GM18873 (cell line): ENCODE data around the gene SGMS1.
"Not testable (repeated sequence)": the region's sequence is repeated elsewhere in the genome, so short reads cannot be mapped to it uniquely, and the experiment has no call there.

Experiments
- ATAC-seq: cut with Tn5 transposase; IDR thresholded peaks from one replicate; pipeline ENCODE4 v1.9.1; 2021; ENCODE audit warnings: mild to moderate bottlenecking, moderate library complexity, moderate number of reproducible peaks; ENCODE audit not compliant: unreplicated experiment, low FRiP score

The SGMS1 gene

DNA sequence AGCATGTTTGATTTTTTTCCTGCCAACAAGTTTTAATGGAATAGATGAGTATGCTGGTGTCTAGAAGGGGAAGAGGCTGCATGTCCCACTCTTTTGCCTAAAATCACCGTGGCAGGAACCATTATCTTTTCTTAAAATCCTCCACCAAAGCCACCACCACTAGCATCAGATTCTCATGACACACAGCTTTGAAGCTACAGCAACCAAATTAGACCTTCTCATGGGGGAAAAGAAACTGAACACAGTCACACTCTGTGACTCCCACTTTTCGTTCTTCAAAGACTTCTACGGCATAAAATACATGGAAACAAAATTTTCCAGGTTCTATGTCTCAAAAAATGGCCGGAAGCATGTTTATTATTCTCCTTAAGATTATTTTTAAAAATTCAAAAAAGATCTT, 81.8 kb downstream of the SGMS1 start:
- no peak for ATAC-seq

DNA sequence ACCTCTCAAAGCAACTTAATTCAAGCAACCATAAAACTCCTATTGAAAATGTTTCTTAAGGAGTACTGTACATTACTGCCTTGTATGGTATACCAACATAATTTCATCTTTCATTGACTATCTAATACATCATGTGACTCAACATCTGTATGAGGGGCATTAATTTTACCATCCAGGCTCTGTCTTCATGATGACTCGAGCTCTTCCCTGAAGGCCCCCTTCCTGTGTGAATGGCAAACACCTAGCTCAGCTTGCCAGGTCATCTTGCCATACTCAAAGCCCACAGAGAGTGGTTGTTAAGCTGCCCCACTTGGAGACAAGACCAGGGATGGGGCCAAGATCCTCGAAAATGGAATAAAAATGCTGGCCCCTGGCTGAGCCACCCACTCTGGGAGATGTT, 82.4 kb downstream of the SGMS1 start:
- no peak for ATAC-seq

DNA sequence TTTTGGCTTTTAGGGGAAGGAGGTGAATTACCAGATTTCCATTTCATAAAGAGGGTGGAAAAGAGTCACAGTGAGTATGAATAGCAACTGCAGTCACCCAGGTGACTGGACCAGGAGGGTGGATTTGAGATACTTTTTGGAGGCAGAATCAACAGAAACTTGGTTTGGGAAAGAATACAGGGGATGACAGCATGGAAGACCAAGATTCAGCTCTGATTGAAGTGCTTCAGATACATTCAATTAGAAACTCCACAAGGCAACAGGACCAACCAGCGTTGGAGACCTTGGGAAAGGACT, 83.0 kb downstream of the SGMS1 start:
- no peak for ATAC-seq

DNA sequence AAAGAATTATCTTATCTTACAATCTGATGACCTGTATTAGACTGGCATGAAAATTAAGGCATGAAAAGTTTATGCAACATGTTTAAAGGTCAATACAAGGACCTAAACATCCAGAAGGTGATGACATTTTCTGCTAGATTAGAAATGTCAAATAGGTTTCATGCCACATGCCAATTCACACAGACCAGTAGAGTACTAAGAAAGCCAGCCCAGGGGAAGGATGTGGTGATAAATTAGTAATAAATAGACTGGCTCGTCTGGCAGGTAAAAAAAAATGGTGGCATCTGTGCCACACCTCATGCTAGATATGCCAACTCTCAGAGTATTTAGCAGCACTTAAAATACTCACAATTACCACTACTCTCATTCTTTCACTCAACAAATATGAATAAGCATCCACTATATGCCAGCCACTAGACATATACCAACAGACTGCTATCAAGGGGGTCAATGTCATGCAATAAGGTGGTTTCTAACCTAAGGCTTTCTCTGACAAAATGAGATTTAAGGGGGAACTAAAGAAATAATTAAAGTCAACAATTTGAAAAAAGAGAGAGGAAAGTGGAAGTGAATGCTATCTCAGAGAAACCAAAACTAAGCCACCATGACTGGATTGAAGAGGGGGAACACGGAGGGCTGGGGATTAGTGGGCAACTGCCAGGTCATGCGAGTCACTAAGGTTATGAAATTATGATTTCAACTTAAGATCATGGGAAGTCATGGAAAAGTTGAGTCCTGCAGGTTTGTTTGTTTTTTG, 83.5 kb downstream of the SGMS1 start:
- no peak for ATAC-seq

GRCh38 chr10:50538555-50539398, 85.0 kb downstream of the SGMS1 start:
- ATAC-seq = peak; percentile 49

DNA sequence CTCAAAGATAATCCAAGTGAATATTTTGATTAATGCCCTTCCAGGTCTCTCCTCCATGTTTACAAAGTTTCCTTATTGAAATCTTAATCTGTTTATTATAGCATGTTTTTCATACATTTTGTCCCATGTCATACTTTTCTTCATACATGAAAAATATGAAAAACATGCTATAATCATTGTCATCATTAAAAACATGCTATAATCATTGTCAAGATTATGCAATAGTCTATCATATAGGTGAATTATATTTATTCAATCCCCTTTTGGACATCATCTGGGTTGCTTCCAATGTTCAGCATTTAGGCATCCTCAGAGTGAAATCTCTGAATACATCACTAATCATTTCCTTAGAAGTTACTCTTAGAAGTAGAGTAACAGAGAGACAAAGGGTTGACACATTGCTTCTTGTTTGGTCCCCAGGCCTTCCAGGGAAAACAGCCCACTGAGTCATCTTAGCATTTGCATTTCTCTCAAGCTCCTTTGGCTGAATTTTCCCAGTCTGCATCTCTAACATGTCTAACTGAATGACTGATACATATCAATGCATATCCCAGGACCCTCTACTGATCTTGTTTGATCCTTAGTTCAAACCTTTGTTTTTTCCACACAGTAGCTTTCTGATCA, 87.0 kb downstream of the SGMS1 start:
- no peak for ATAC-seq

- not testable (repeated sequence) for ATAC-seq
These were observed 88.9 kb downstream of the SGMS1 start for GRCh38 chr10:50534748-50535376.

DNA sequence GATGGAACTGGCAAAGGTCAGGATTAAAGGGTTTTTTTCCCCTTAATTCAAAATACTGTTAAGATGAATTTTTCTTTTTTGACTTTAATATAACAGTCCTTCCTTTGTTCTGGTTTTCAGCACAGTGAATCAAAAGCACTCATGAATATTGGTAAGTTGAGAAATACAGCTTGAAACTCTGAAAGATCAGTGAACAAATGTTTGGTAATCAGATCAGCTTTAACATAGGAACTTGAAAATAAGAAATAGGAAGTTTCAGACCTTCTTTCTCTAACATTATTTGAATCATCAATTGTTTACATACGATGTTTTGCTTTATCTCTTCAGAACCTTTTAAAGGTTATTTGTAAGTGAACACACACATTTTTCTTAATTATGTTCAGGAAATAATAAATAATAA, 90.5 kb downstream of the SGMS1 start:
- no peak for ATAC-seq

DNA sequence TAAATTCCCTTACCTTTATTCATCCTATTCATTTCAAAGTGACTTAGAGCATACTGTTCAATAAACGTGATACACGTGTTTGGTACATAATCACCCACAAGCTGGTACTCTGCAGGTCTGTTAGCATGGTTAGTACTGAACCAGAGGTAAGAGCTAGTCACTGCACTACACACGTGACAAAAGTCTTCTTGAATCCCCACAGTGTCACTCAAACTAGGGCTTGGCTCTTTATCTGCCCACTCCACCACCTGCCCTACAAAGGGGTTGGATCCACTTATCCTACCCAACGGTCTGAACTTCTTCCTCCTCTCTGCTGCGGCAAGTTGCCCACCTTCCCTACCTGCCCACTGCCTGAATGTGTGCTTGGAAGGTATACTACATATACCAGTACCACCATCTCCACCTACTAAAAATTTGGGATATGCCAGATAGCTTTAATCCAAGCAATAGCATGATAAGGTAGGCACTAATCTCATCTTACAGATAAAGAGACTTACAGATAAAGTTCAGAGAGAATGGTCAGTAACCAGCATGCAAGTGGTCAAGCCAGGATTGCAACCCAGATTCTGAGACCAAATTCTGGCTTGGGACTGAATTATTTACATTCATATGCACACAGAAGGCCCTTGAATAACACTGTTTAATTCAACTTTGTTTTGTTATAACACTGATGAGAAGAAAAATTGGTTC, 92.2 kb downstream of the SGMS1 start:
- ATAC-seq = no peak

GRCh38 chr10:50529660-50530059, 94.1 kb downstream of the SGMS1 start:
- ATAC-seq = no peak

GRCh38 chr10:50528206-50528605, 95.5 kb downstream of the SGMS1 start:
- no peak for ATAC-seq

DNA sequence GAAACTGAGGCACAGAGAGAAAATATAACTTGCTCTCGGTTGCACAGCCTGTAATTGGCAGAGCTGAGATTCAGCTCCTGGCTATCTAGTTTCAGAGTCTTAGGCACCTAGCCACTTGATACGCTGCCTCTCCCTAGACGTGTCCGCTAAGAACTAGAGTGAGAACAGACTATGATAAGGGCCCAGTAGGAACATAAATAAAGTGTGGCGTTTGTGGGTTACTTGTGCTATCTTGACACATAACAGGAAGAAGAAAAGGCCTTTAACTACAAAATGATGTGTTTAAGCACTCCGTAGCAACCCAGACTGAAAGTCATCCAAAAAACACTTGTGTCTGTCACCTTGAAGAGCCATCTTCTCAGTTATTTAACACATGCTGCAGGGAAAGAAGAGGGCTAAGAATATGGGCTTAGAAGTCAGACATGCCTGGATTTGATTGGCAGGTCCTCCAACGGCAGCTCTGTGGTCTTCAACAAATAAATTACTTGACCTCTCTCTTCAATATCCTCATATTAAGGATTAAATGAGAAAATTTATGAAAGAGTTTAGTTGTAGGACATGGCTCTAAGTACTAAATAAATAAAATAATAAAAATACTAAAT, 96.2 kb downstream of the SGMS1 start:
- no peak for ATAC-seq

DNA sequence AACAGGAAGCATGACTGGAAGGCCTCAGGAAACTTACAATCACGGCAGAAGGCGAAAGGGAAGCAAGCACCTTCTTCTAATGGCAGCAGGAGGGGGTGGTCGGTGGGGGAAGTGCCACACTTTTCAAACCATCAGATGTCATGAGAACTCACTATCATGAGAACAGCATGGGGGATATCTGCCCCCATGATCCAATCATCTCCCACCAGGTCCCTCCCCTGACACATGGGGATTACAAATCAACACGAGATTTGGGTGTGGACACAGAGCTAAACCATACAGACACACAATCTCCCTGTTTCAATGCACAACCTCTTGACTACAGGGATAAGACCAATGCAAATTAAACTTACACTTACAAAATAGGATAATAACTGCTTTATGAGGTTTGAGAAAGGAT, 97.6 kb downstream of the SGMS1 start:
- no peak for ATAC-seq

GRCh38 chr10:50523357-50523756, 100.4 kb downstream of the SGMS1 start:
- no peak for ATAC-seq

GRCh38 chr10:50522908-50523307, 100.8 kb downstream of the SGMS1 start:
- ATAC-seq = no peak

DNA sequence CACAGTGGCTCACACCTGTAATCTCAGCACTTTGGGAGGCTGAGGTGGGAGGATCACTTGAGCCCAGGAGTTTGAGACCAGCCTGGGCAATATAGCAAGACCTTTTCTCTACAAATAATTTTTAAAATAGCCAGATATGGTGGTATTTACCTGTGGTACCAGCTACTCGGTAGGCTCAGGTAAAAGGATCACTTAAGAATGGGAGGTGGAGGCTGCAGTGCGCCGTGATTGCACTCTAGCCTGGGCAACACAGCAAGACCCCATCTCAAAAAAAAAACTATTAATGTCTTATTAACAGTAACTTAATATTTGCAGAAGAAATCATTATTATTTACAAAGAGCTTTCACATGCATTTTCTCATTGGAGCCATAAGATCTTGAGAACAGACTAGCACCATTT, 103.6 kb downstream of the SGMS1 start:
- no peak for ATAC-seq

GRCh38 chr10:50517626-50518025, 106.1 kb downstream of the SGMS1 start:
- no peak for ATAC-seq

- ATAC-seq = no peak
These were observed 107.6 kb downstream of the SGMS1 start for GRCh38 chr10:50516171-50516570.

DNA sequence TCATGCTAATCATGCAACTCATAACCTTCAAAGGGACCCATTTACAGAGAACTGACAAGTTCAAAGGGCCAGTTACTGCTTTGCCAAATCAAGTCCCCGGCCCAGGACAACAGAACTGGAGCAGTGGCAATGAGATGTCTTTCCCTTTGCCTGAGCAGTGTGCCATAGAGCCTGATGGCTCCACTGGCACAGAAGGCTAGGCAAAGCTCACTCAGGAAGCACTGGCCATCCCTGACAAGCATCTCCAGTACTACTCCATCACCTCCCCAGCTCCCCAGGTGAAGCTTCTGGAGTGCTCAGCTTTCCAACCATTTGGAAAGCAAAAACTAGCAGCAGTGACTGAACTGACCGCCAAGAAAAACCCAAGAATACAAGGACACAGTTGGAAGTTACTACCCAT, 108.3 kb downstream of the SGMS1 start:
- ATAC-seq = no peak

DNA sequence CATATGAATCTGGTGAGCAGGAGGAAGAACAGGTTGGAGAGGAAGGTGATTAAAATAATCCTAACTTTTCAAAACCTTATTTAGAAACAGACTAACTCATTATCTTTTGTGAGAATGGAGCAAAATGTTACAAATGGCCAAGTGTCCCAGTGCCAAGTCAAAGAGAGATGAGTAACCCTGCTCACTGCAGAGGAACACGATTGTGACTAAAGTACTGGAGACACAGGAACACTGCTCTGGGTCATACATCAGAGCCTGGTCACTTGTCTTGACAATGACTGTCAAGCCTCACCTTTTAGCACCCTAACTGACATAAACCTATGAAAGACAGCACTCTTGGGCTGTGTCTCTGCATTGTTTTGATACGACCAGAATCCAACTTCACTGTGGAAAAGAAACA, 108.8 kb downstream of the SGMS1 start:
- ATAC-seq = no peak
